H1 (cell line): ENCODE data around the gene LRRC23.

Experiments used
- CBX5 ChIP-seq: fragments of 300-800, 300-1000 bp; sonication (generic); IDR thresholded peaks from 2 replicates; pipeline ENCODE4 v1.7.1; 2016; ENCODE audit warnings: antibody characterized with exemption, low read length, low read depth
- CEBPB ChIP-seq: IDR thresholded peaks from 2 replicates; pipeline ENCODE4 v1.6.1; 2012; ENCODE audit warnings: low read depth, low read length
- CTCF ChIP-seq, 3 experiments: IDR thresholded peaks; 1 replicate in 2 of 3; 2 replicates in 1 of 3; pipeline versions ENCODE4 v1.5.1 to v1.6.1; 2011; ENCODE audit warnings: low read length in 3 of 3, mild to moderate bottlenecking in 3 of 3, inconsistent platforms in 2 of 3, low read depth in 1 of 3, moderate library complexity in 1 of 3; ENCODE audit not compliant: insufficient read depth in 1 of 3; ENCODE audit errors: control extremely low read depth in 1 of 3
- EP300 ChIP-seq, 2 experiments: IDR thresholded peaks; 1 replicate in 1 of 2; 2 replicates in 1 of 2; pipeline ENCODE4 v1.6.1; 2011 to 2012; ENCODE audit warnings: low read depth in 2 of 2, low read length in 2 of 2, mild to moderate bottlenecking in 2 of 2, borderline replicate concordance in 1 of 2, inconsistent platforms in 1 of 2, moderate library complexity in 1 of 2
- RNF2 ChIP-seq: fragments of 200-900, 300-1000 bp; sonication (generic); IDR thresholded peaks from 2 replicates; pipeline ENCODE4 v1.7.1; 2016; ENCODE audit warnings: borderline replicate concordance, low read depth, mild to moderate bottlenecking, antibody characterized with exemption, low read length; ENCODE audit not compliant: poor library complexity, severe bottlenecking; ENCODE audit errors: missing control alignments
- SRF ChIP-seq: IDR thresholded peaks from 2 replicates; pipeline ENCODE4 v1.6.1; 2011; ENCODE audit warnings: mild to moderate bottlenecking, low read depth, low read length, moderate library complexity
- TEAD4 ChIP-seq: IDR thresholded peaks from 2 replicates; pipeline ENCODE4 v1.6.1; 2012; ENCODE audit warnings: low read depth, low read length, inconsistent platforms, mixed read lengths

- TF ChIP-seq TEAD4 (no peak), CBX5 (no peak), CEBPB (no peak), SRF (no peak), CTCF (IDR thresholded peaks at IDR 0.05; ENCODE audit: control extremely low read depth in 1 of 3, insufficient read depth in 1 of 3, low read depth in 1 of 3, low read length in 3 of 3) (no peak), EP300 (IDR thresholded peaks at IDR 0.05; ENCODE audit: borderline replicate concordance in 1 of 2, low read depth in 2 of 2, low read length in 2 of 2) (no peak), RNF2 (no peak)
These were observed 24.2 kb downstream of the LRRC23 start for GRCh38 chr12:6928703-6929407.
